Measurements from ENCODE around the gene ZBTB46.
"Not testable (repeated sequence)": the region's sequence is repeated elsewhere in the genome, so short reads cannot be mapped to it uniquely, and the experiment has no call there.

The ZBTB46 gene

DNA sequence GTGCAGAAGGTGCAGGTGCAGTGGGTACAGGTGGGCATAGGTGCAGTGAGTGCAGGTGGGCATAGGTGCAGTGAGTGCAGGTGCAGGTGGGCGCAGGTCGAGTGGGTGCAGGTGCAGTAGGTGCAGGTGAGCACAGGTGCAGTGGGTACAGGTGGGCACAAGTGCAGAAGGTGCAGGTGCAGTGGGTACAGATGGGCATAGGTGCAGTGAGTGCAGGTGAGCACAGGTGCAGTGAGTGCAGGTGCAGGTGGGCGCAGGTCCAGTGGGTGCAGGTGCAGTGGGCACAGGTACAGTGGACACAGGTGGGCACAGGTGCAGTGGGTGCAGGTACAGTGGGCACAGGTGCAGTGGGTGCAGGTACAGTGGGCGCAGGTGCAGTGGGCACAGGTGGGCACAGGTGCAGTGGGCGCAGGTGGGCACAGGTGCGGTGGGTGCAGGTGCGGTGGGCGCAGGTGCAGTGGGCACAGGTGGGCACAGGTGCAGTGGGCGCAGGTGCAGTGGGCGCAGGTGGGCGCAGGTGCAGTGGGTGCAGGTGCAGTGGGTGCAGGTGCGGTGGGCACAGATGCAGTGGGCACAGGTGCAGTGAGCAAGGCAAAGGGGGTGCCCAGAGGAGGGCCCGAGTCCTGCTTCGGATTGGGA, 15.3 kb downstream of the ZBTB46 start:
- DNase-seq (ENCODE audit: low spot score) = no peak

DNA sequence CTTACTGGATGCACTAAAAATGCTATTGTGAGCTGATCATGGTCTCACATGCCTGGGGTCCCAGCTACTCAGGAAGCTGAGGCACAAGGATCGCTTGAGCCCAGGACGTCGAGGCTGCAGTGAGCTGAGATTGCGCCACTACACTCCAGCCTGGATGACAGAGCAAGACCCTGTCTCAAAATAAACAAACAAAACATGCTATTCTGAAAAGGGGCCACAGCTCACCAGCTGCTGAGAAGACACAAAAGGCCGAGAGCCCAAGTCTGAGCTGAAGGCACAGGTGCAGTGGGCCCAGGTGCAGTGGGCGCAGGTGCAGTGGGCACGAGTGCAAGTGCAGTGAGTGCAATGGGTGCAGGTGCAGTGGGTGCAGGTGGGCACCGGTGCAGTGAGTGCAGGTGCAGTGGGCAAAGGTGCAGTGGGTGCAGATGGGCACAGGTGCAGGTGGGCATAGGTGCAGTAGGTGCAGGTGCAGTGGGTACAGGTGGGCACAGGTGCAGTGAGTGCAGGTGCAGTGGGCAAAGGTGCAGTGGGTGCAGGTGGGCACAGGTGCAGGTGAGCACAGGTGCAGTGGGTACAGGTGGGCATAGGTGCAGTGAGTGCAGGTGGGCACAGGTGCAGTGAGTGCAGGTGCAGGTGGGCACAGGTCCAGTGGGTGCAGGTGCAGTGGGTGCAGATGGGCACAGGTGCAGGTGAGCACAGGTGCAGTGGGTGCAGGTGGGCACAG, 16.0 kb downstream of the ZBTB46 start:
- DNase-seq (ENCODE audit: low spot score) = no peak

DNA sequence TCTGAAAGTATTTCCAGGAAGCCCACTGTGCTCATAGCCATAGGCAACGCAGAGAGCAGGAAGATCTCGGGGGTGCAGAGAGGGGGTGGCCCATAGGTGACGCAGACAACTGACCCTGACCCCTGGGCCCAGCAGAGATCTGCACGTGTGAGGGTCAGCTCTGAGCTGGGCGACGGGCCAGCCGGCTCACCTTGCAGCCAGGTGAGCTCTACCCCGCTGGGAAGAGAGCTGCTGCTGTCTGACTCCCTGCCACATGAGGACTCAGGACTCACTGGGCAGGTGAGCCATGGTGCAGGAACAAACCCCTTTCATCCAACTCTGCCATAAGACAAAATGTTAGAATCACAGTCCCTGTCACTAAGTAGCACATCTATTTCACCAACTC, 19.6 kb downstream of the ZBTB46 start:
- no peak for DNase-seq (ENCODE audit: low spot score)

DNA sequence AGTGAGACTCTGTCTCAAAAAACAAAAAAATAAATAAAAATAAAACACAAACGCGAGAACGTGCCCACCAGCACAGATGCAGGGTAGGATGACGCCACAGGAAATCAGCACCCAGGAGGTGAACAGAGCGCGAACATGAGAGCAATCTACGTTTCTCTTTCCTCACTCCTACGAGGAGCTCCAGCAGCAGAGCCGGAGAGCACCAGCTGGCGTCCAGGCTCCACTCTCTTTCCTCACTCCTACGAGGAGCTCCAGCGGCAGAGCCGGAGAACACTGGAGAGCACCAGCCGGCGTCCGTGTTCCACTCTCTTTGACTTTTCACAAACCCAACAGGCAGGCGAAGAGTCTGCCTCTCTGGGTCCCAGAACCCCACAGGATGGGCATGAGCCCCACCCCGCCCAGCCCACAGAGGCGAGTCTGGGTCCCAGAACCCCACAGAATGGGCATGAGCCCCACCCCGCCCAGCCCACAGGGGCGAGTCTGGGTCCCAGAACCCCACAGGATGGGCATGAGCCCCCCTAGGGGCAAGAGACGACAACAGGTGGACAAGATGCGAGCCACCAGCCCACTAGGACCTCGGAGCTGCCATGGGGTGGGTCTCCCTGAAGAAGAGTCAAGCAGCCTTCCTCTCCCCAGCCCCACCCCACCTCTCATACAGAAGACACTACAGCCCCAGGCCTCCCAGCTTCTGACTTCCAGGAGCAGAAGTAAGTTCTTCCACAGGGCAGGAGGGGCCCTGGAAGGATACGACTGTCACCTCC, 20.2 kb downstream of the ZBTB46 start:
- no peak for DNase-seq (ENCODE audit: low spot score)

DNA sequence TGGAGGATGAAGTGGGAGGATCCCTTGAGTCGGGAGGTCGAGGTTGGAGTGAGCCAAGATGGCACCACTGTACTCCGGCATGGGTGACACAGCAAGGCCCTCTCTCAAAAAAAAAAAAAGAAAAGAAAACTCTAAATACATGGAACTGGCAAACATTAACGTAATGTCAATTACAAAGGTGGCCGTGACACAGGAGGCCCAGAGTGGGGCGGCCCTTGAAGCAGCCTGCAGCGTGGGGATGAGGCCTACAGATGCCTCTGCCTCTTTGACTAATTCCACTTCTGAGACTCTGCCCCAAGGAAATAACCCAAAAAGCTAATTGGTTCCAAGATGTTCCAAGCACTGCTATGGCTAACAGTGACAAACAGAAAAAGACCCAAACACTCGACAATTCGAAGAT, 21.2 kb downstream of the ZBTB46 start:
- no peak for DNase-seq (ENCODE audit: low spot score)

DNA sequence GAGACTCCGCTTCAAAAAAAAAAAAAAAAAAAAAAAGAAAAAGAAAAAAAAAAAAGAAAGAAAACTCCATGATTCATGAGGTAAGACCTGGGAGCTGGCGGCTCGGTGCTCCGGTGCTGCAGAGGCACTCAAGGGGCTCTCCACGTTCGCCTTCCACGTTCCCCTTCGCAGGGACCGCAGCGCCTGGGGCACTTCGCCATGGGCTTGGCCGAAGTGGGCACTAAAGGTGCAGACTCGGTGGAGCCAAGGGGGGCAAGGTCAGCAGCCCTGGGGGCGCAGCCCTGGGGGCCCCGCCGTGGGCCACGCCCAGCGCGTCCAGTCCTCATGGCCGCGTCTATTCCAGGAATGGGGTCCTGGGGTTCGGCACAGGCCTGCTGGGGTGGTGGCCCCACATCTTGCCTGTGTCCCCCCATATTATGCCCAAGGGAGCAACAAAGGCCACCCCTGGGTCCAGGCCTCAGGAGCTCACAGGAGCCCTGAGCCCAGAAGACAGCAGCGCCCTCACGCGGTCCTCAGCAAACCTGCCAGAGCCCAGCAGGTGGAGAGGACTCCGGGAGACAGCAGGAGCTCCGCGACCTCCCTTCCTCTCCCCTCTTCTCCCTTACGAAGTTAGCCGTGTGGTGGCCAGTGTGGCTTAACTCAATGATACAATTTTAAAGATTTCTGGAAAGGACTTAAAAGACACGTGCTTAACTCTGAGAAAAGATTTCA, 21.9 kb downstream of the ZBTB46 start:
- DNase-seq (ENCODE audit: low spot score) = no peak

DNA sequence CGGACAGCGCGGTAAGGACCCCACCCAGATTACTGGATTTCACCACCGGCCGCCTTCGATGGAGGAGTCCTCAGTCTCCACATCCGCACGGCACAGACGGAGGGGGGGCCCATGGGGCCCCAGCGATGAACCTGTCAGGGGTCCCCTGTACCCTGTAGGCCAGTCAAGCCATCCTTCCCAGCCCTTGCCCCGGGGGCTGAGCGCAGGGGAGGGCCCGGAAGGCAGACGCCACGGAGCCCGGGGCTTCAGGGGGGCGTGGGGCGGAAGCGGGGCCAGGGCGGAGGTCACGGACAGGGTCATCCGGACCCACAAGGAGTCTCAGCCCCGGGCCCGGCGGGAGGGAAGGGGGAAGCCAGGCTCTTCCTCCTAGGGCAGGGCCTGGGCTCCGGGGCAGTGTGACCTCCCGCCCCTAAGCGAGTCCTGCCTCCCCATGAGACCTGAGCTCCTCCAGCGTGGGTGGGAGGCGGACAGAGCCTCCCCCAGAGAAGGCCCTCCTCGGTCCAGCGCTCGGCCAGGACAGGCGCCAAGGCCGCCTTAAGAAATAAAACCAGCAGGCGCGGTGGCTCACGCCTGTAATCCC, 22.8 kb downstream of the ZBTB46 start:
- no peak for DNase-seq (ENCODE audit: low spot score)

DNA sequence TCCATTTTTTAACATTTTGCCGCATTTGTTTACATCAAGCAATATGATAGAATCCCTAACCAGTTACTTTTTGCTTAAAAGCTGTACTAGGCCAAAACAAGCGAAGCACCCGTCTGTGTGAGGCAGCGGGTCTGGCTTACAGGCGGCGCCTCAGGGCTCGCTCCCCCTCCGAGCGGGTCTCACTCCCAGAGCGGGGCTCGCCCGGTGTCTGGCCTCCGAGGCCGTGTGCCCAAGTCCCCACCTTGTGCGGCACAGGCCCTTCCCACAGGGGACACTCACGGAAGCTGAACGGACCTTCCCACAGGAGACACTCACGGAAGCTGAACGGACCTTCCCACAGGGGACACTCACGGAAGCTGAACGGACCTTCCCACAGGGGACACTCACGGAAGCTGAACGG, 23.4 kb downstream of the ZBTB46 start:
- no peak for DNase-seq (ENCODE audit: low spot score)

DNA sequence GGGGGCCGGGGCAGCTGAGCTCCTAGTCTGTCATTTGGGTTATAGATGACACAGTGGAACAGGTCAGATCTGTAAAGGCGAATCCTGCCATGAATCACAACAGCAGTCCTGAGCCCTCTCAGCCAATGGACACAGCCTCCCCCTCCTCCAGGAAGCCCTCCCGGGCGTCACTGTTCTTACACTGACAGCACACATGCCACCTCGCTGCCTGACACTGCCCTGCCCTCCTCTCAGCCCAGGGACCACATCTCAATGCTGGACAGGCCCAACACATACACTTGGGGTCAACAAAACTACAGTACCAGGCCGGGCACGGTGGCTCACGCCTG, 26.8 kb downstream of the ZBTB46 start:
- no peak for DNase-seq (ENCODE audit: low spot score)

DNA sequence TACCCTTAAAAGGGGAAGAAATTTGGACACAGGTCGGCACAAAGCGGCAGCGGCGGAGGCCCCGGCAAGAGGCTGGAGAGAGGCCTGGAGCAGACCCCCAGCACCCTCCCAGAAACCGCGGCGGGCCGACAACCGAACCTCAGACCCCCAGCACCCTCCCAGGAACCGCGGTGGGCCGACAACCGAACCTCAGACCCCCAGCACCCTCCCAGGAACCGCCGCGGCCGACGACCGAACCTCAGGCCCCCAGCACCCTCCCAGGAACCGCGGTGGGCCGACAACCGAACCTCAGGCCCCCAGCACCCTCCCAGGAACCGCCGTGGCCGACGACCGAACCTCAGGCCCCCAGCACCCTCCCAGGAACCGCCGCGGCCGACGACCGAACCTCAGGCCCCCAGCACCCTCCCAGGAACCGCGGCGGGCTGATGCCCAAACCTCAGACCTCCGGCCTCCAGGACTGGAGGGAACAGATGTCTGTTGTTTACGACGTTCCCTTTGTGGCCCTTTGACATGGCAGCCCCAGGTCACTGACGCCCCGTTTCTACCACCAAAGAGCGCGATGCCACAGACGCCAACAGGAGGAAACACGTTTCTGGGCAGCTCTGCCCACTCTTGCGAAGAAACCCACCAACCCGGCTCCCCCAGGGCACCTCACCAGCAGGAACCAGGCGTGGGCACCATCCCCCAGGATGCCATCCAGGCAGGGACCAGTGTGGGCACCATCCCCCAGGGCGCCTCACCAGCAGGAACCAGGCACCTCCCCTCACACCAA, 28.4 kb downstream of the ZBTB46 start:
- no peak for DNase-seq (ENCODE audit: low spot score)

DNA sequence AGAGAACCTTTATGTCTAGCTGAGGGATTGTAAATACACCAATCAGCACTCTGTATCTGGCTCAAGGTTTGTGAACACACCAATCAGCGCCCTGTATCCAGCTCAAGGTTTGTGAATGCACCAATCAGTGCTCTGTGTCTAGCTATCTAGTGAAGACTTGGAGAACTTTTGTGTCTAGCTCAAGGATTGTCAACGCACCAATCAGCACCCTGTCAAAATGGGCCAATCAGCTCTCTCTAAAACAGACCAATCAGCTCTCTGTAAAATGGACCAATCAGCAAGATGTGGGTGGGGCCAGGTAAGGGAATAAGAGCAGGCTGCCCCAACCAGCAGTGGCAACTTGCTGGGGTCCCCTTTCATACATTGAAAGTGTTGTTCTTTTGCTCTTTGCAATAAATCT, 29.9 kb downstream of the ZBTB46 start:
- DNase-seq (ENCODE audit: low spot score) = peak; percentile 59

DNA sequence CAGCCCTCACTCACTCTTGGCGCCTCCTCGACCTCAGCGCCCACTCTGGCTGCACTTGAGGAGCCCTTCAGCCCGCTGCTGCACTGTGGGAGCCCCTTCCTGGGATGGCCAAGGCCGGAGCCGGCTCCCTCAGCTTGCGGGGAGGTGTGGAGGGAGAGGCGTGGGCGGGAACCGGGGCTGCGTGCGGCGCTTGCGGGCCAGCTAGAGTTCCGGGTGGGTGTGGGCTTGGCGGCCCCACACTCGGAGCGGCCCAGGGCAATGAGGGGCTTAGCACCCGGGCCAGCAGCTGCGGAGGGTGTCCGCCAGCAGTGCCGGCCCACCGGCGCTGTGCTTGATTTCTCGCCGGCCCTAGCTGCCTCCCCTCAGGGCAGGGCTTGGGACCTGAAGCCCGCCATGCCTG, 30.7 kb downstream of the ZBTB46 start:
- DNase-seq (ENCODE audit: low spot score) = not testable (repeated sequence)

DNA sequence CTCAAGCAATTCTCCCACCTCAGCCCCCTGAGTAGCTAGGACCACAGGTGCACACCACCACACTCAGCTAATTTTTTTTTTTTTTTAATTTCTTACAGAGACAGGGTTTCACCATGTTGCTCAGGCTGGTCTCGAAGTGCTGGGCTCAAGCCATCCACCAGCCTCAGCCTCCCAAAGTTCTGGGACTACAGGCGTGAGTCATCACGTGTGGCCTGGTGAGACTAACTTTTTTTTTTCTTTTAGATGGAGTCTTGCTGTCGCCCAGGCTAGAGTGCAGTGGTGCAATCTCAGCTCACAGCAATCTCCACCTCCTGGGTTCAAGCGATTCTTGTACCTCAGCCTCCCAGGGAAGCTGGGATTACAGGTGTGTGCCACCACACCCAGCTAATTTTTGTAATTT, 31.9 kb downstream of the ZBTB46 start:
- DNase-seq (ENCODE audit: low spot score) = not testable (repeated sequence)

DNA sequence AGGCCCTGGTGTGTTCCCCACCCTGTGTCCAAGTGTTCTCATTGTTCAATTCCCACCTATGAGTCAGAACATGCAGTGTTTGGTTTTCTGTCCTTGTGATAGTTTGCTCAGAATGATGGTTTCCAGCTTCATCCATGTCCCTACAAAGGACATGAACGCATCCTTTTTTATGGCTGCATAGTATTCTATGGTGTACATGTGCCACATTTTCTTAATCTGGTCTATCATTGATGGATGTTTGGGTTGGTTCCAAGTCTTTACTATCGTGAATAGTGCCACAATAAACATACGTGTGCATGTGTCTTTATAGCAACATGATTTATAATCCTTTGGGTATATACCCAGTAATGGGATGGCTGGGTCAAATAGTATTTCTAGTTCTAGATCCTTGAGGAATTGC, 33.9 kb downstream of the ZBTB46 start:
- not testable (repeated sequence) for DNase-seq (ENCODE audit: low spot score)

DNA sequence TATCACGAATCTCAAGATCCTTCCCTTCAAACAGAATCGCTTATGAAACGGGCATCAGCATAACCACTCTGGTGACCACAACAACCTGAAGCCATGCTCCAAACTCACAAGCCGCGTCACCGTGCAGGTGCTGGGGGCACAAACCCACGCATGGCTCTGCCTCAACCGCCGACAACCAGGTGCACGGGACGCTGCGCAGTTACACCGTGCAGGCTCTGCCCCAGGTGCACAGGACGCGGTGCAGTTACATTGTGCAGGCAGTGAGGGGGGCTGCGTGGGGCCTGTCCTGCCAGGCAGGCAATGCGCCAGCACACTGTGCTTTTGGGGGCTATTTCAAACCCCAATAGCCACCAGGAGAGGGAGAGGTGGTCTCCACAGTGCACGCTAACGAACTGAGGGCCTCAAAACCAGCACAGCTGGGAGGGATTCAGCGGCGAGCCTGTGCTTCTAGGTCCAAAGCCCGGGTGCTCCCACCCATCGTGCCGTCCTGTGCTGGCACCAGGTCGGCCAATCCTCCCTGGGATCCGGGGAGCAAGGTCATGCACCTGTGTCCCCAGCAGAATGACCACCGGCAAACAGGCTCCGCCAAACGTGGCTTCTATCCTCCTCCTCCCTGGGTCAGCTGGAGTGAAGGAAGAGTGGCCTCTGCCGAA, 35.8 kb downstream of the ZBTB46 start:
- DNase-seq (ENCODE audit: low spot score) = peak; percentile 31

DNA sequence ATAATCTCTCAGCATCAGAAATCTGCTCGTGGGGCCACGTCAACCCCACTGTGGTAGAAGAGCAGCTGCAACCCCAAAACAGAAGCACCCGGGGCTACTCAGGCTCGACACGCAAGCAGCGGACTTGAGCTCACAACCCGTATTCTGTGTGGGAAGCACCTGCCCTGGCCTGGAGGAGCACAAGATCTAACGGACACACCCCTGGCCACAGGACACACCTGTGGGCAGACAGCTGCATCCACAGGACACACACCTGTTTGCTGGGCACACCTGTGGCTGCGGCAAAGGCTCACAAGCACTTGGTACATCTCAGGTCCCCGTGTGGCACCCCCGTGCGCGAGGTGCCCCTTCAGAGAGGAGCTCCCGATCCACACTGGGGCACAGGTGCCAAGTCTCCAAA, 36.5 kb downstream of the ZBTB46 start:
- peak; percentile 74 for DNase-seq (ENCODE audit: low spot score)

DNA sequence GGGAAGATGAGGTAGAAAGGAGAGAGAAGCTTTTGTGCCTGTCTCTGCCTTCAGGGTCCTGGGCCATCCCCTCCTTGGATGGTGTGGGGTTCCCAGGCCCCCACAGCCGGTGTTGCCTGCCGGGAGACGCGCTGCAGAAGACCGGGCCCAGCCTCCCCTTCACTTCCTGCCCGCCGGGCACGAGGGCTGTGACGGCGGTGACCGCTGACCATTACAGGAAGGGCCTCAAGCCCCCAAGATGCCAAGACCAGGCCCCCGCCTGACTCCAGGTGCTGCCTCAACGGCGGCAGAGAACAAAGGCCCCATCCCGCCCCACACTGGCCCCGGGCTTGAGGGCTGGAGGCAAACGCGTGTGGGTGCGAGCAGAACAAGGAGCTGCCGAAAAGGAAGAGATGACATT, 38.2 kb downstream of the ZBTB46 start:
- no peak for DNase-seq (ENCODE audit: low spot score)

DNA sequence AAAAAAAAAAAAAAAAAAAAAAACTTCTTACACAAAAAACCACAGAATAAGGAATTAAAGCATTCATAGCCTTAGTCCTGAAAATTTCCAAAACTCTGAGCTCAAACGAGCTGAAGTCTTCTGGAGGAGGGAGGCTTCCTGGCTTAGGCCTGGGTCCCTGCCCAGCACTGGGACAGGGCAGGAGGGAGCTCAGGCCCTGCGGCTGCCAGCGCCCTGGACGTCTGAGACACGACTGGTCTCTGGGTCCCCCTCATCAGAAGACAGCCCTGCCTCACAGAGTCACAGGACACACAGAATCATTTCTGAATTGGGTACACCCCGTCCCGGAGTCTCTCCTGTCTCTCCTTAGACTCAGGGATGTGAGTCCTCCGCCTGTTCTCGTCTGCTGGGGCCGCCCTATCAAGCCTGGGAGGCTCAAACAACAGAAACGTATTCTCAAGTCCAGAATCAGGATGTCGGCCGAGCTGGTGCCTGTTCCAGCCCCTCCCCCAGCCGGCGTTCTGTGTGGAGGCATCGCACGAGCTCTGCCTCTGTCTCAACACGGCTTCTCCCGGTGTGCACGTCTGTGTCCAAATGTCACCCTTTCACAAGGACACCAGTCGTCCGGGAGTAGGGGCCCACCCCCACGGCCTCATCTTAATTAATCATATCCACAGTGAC, 39.4 kb downstream of the ZBTB46 start:
- no peak for DNase-seq (ENCODE audit: low spot score)

DNA sequence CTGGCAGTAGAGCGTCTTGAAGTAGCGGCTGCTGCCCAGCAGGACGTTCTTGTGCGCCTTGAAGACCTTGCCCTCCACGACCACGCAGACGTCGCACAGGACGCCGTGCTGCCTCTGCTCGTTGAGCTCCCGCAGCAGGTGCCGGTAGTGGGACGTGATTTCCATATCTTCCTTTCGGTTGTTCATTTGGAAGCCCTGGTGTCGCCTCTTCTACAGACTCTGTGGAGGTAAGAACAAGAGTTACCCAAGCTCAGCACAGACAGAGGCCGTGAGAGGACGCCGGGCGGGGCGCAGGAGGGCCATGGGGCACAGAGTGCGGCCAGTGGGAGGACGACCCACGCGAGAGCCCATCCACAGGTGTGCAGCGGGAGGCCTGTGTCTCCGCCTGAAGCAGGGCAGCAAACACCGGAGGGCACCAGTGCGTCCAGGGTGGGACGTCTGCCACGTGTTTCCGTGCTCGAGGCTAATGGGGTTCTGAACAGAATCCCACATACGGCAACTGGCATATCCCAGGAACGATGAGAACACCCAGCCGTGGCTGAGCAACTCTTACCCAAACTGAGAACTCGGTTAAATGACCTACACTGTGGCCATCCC, 40.4 kb downstream of the ZBTB46 start:
- no peak for DNase-seq (ENCODE audit: low spot score)
